Heart right ventricle (tissue), 16 donors: ENCODE data around the gene PRKN. TPM values are rescaled to one million over a fixed set of nuclear protein-coding genes. Genes with fewer than 3 reads are reported as not detected.

ENCODE experiments used
- ATAC-seq, 8 donors: fragments of 200-7000 bp; cut with Tn5 transposase; one replicate each; pipeline ENCODE4 v1.9.1; 2020; ENCODE audit warnings: mild to moderate bottlenecking in 8 of 8, moderate library complexity in 8 of 8, moderate number of reproducible peaks in 1 of 8
- DNase-seq, 2 donors: peaks; one replicate each; pipeline ENCODE4 v3.0.0-alpha.2; 2020
- H3K27ac ChIP-seq, 10 donors: fragments of 200-600 bp; sonication (generic) in 2 of 10; one replicate each; pipeline versions ENCODE4 v1.5.0 to v1.8.0; 2020 to 2022; ENCODE audit warnings: mild to moderate bottlenecking in 3 of 10
- H3K27me3 ChIP-seq, 7 donors: fragments of 200-600 bp; one replicate each; pipeline ENCODE4 v1.8.0; 2021 to 2022; ENCODE audit warnings: mild to moderate bottlenecking in 2 of 7
- H3K36me3 ChIP-seq, 9 donors: fragments of 200-600 bp; sonication (generic) in 1 of 9; one replicate each; pipeline versions ENCODE4 v1.5.0 to v1.8.0; 2020 to 2022; ENCODE audit warnings: mild to moderate bottlenecking in 2 of 9
- H3K4me1 ChIP-seq, 9 donors: fragments of 200-600 bp; sonication (generic) in 1 of 9; one replicate each; pipeline versions ENCODE4 v1.5.0 to v1.8.0; 2020 to 2022; ENCODE audit warnings: mild to moderate bottlenecking in 4 of 9
- H3K4me3 ChIP-seq, 10 donors: fragments of 200-600 bp; sonication (generic) in 2 of 10; one replicate each; pipeline versions ENCODE4 v1.5.0 to v1.8.0; 2020 to 2022; ENCODE audit warnings: mild to moderate bottlenecking in 7 of 10, moderate library complexity in 2 of 10
- H3K9me3 ChIP-seq, 11 donors: fragments of 200-600 bp in 10 of 11; sonication (generic) in 2 of 11; one replicate each; pipeline versions ENCODE4 v1.5.0 to v1.8.0; 2013 to 2022; ENCODE audit warnings: mild to moderate bottlenecking in 2 of 11, control low read depth in 1 of 11, moderate library complexity in 1 of 11
- CTCF ChIP-seq, 9 donors: fragments of 200-600 bp; sonication (generic) in 2 of 9; IDR thresholded peaks; one replicate each; pipeline versions ENCODE4 v1.5.0 to v1.8.0; 2021 to 2022; ENCODE audit warnings: antibody characterized with exemption in 9 of 9, mild to moderate bottlenecking in 5 of 9, moderate library complexity in 1 of 9
- WGBS, 2 donors: extraction: QIAGEN DNeasy Blood & Tissue Kit; methylation state at CpG; one replicate each; pipeline ENCODE4 v1.1.7; 2013; ENCODE audit warnings: inconsistent platforms in 1 of 2; 5-methylcytosine and 5-hydroxymethylcytosine counted together
- intact Hi-C, 10 donors: fragments of 100-400 bp; cut with DNase I; formaldehyde crosslinking; loops; one replicate each; pipeline versions ENCODE4 v1.11.1 to v1.14.2; 2022
- polyA plus RNA-seq, 2 donors: library from polyadenylated mRNA; stranded (reverse); fragments of 200-250 nt; gene quantifications; one replicate each; pipeline ENCODE4 v1.2.3, GENCODE V29; 2013
- total RNA-seq, 10 donors: library from RNA; stranded (reverse); fragmentation: NEBNext Ultra II Directional in 3 of 10; extraction: Animal tissue kit (Norgen Biotek cat#: 25700) in 3 of 10; gene quantifications; one replicate each; pipeline versions ENCODE4 v1.2.1 to v1.2.4, GENCODE V29; 2021 to 2023
- donor health status: Arrhythmogenic right ventricular cardiomyopathy.
- donor health status: ischemic (EF 13 %, LVEDD 7.1; RV severe dilation, severe dysfunction).
- donor health status: healthy with polysubstance abuse.
- donor health status: DM: no; HTN: yes; CAD: no.
- donor health status: DM: no; HTN: no; CAD: no.
- donor health status: ischemic (EF 25% LVEDD 6.9; RV normal size, moderate dysfunction).
- donor health status: ischemic (EF 25% LVEDD 5.7; RV mildly dilated, moderate dysfunction).
- donor health status: healthy.
- donor health status: DM: yes; HTN: yes; CAD: no.
- donor health status: Ischemic cardiomyopathy.
- donor health status: ischemic (EF 35%, LVEDD 5.7; RV mildly dilated, moderate dysfunction).
- donor health status: nonischemic (EF 11% LVEDD 7.7; RV severe dilation, severe dysfunction).
- donor health status: DM: yes; HTN: yes; CAD: no.
- donor health status: PGD.
- donor health status: ischemic (EF 29% LVEDD 5.4; RV normal size, mild dysfunction).
- donor health status: nonischemic (EF 23%, LVEDD 6.1; RV moderate dilation, normal function).

Gene PRKN
- total and polyA plus RNA-seq, 12 donors = 2.3 to 27.7 (median 26.3) TPM

GRCh38 chr6:161834426-161834825 lies 893.1 kb downstream of the PRKN start:
- 95 to 96% methylated on average over 6 of the region's 6 CpGs for WGBS, 2 donors
- no peaks in the 10 kb centered on the region for H3K27me3 ChIP-seq
- no peak overlapping the region for H3K4me3 ChIP-seq
- peaks cover 0 to 5% (median 0%) of the 10 kb centered on the region in 9 donors for H3K4me1 ChIP-seq
- H3K36me3 ChIP-seq = no peaks in the 10 kb centered on the region
- TF ChIP-seq CTCF (IDR thresholded peaks at IDR 0.05) = no peak
- ATAC-seq (no peak), DNase-seq (no peak)
- H3K27ac ChIP-seq = no peak overlapping the region
- H3K9me3 ChIP-seq = no peaks in the 10 kb centered on the region
- intact Hi-C loops = no loop called here

DNA sequence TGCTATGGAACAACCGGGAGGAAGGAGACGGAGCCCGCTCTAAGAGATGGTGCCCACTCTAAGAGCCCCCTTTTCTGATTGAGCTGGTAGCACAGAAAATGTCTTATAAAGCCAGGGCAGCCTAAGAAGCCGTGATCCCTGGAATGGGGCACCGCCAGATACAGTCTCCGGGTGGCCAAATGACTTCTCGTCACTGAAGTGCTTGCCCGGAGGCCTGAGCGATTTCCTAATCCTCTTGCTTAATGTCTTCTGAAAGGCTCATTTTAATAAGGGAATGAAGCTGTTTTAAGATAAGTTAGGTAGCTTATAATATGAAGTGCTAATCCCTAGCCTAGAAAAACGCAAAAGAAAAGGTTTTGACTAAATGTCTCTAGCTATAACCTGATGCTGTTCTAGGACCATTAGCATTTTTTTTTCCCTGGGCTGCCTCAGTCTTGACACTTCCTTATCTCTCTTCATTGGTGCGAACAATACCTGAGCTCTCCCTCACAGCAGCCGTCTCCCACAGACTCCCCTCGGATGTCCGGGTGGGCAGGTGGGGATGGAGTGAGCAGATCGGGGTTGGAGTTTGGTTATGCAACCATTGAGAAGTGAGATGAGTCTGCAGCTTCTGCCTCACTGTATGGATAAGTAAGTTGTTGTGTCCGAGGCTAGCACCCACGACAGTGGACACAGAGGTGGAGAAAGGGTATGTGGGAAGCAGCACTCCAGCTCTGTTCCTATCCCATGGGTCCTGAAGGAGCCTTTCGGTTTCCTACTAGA lies 894.3 kb downstream of the PRKN start:
- no peak for ATAC-seq

DNA sequence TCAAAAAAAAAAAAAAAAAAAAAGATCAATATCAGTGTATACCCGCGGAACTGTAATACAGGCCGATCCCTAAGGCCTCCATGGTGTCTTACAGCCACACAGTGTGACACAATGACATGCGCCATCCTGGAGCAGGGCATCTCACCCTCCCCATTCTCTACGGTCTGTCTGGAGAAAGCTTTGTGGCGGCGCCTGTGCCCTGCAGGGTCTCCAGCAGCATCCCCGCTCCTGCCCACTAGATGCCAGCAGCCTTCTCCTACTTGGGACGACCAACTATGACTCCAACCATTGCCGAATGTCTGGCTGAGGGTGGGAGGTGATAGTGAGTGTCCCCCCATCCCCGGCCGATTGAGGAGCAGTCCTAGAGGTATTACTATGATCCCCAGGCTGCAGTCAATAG lies 894.9 kb downstream of the PRKN start:
- Histone ChIP-seq H3K4me3 (no peak overlapping the region), H3K27me3 (no peaks in the 10 kb centered on the region), H3K27ac (no peak overlapping the region), H3K36me3 (no peaks in the 10 kb centered on the region), H3K9me3 (no peaks in the 10 kb centered on the region), H3K4me1 (no peaks in the 10 kb centered on the region)
- ATAC-seq (peak in 1 of 8 donors; percentile 12), DNase-seq (no peak)
- WGBS, 2 donors = 91 to 93% methylated on average over 12 of the region's 12 CpGs
- intact Hi-C loops = no loop called here
- no peak for TF ChIP-seq CTCF (IDR thresholded peaks at IDR 0.05)

More for the DNA sequence above, 894.3 kb downstream of the PRKN start:
- no peak for TF ChIP-seq CTCF (IDR thresholded peaks at IDR 0.05)
- no peak for DNase-seq
- Histone ChIP-seq H3K27me3 (no peaks in the 10 kb centered on the region), H3K27ac (no peak overlapping the region), H3K4me1 (no peaks in the 10 kb centered on the region), H3K9me3 (no peaks in the 10 kb centered on the region), H3K4me3 (no peak overlapping the region), H3K36me3 (no peaks in the 10 kb centered on the region)
- WGBS, 2 donors = 85 to 89% methylated on average over 18 of the region's 18 CpGs
- intact Hi-C loops = no loop called here

- no peak for ATAC-seq
- Histone ChIP-seq H3K4me3 (no peak overlapping the region), H3K4me1 (no peaks in the 10 kb centered on the region), H3K36me3 (no peaks in the 10 kb centered on the region), H3K27ac (no peak overlapping the region), H3K27me3 (no peaks in the 10 kb centered on the region), H3K9me3 (no peaks in the 10 kb centered on the region)
- WGBS, 2 donors = 55 to 57% methylated on average over 6 of the region's 6 CpGs
- TF ChIP-seq CTCF (IDR thresholded peaks at IDR 0.05) = no peak
- intact Hi-C loops = no loop called here
- no peak for DNase-seq
Observed at GRCh38 chr6:161830866-161831616, 896.5 kb downstream of the PRKN start.
